HG02642 (cell line): ENCODE data around the gene MCF2L.
A peak's percentile ranks its signal among the peaks of the same experiment; 100 is the strongest.
"Not testable (repeated sequence)": the region's sequence is repeated elsewhere in the genome, so short reads cannot be mapped to it uniquely, and the experiment has no call there.

Source experiments
- ATAC-seq: cut with Tn5 transposase; IDR thresholded peaks from one replicate; pipeline ENCODE4 v1.9.1; 2021; ENCODE audit warnings: mild to moderate bottlenecking; ENCODE audit not compliant: unreplicated experiment, poor library complexity

The MCF2L gene, protein sequence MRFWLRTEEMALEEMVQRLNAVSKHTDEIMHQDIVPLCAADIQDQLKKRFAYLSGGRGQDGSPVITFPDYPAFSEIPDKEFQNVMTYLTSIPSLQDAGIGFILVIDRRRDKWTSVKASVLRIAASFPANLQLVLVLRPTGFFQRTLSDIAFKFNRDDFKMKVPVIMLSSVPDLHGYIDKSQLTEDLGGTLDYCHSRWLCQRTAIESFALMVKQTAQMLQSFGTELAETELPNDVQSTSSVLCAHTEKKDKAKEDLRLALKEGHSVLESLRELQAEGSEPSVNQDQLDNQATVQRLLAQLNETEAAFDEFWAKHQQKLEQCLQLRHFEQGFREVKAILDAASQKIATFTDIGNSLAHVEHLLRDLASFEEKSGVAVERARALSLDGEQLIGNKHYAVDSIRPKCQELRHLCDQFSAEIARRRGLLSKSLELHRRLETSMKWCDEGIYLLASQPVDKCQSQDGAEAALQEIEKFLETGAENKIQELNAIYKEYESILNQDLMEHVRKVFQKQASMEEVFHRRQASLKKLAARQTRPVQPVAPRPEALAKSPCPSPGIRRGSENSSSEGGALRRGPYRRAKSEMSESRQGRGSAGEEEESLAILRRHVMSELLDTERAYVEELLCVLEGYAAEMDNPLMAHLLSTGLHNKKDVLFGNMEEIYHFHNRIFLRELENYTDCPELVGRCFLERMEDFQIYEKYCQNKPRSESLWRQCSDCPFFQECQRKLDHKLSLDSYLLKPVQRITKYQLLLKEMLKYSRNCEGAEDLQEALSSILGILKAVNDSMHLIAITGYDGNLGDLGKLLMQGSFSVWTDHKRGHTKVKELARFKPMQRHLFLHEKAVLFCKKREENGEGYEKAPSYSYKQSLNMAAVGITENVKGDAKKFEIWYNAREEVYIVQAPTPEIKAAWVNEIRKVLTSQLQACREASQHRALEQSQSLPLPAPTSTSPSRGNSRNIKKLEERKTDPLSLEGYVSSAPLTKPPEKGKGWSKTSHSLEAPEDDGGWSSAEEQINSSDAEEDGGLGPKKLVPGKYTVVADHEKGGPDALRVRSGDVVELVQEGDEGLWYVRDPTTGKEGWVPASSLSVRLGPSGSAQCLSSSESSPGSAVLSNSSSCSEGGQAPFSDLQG

DNA sequence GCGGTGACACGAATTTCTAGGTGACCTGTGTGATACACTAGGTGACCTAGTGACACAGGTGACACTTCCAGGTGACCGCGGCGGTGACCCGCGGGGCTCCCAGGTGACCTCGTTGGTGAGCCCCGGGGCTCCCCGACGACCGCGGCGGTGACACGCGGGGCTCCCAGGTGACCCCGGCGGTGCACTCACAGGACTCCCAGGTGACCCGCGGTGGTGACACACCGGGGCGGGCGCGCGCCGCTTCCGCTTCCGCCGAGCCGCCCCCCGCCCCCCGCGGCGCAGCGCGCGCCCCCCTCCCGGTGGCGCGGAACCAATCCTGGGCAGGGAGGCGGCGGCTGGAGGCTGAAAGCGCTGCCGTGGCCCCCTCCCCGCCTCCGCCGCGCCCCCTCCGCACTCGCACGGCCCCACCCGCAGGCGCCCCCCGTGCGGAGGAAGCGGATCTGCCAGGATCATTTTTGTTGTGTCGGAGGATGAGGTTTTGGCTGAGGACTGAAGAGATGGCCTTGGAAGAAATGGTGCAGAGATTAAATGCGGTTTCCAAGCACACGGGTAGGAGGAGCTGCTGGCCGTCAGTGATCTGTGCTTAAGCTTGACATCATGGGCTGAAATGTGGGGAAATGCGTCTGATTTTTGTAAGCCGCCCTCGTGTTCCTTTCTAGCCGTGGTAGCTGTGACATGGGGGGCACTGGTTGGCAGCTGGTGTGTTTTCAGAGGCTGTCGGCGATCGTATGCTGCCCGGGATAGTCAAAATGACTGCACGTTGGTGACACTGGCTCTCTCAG lies at the start of gene MCF2L:
MCF2L (plus strand) TSS at position 305 of the 782 bp plus-strand sequence; CDS start at position 471, 166 bp downstream.
- ATAC-seq = no peak

DNA sequence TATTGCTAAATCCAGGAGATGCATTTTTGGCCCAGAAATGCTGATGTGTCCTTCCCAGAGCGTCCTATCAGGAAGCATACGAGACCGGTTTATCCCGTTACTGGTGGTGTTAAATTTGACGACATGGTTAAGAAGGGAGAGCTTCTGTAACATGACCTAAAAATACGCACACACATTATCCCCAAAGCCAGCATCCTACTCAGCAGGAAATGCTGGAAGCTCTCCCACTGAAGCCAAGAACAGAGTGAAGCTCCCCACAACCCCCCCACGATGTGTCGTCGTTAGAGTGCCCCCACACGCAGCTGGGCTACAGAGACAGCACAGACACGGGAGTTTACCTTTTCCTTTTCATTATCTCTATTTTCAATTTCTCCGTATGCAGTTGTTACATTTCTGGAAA lies 45.1 kb upstream of the MCF2L start:
- no peak for ATAC-seq

DNA sequence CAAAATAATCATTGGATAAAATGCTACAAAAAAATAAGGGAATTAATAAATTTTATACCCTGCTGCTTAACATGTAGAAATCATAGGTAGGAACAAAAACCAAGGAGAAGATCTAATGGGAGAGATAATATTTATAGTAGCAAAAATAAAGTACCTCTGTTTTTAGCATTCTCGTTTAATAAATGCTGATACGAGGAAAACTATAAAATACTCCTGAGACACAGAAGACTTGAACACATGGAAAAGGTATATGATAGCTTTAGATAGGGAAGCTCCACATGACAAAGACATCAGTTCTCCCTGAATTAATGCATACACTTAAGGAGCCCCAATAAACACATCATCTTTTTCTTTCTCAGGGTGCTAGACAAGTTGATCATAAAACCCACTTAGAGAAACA lies 44.6 kb upstream of the MCF2L start:
- ATAC-seq = no peak

GRCh38 chr13:112926003-112926402 lies 43.0 kb upstream of the MCF2L start:
- ATAC-seq = no peak

DNA sequence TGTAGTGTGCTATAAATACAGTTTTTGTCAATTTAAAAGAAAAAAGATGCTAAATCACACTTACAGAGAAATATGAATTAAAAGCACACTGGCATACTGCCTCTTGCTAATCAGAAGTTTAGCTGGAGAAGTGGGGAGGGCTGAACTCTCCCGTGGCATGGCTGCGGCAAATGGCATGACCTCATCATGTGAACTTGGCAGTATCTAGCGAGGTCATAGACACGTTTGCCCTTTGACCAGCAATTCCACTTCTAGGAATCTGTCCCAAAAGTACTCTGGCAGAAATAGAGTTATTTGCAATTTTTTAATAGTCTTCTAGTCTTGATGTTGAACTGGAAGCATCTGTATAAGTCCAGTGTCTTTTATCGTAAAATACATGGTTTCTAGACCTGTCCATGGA lies 42.0 kb upstream of the MCF2L start:
- no peak for ATAC-seq

GRCh38 chr13:112928020-112928971 lies 40.7 kb upstream of the MCF2L start:
- no peak for ATAC-seq

DNA sequence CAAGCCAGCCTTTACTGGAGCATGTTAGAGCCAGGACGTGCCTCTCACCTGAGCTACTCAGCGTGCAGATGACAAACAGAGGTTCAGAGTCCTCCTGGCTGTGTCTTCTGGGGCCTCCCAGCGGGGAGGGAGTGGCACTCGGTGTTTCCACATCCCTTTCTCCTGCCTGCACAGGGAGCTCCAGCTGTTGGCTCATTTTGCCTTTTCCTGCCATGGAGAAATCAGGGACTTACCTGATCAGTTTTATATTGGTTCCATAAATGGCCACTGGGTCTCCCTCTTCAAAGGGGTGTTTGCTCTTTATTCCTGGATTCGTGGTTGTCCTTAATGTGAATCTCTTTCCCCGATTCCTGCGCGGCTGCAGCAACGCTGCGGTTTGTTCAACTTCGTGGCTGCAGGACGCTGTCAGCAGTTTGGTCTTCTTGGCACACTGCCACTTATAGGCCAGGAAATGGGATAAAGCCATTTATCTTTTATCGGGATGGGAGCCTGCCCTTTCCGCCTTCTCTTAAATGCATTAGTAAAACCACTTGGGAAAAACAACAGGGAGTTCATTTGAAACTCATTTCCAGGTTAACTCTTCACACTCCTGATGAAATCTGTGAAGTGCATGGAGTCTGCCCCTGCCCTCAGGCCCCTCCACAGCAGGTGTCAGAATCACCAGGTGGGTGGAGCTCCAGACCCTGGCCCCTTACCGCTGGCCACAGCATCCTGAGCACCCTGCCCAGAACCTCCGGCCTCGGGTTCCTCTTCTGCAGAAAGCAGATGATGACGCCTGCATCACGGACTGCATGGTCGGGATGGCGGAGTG lies 39.8 kb upstream of the MCF2L start:
- no peak for ATAC-seq

DNA sequence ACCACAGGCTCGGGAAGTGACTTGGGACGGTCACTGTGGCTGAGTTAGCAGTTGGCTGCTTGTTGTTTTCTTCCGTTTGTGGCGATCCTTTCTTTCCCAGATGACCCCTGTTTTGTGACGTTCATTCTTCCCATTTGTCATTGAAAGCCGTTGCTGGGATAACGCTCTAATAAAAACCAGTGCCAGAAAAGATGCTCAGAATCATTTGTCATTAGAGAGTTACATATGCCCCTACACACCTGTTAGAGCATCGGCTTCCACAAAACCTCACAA lies 39.3 kb upstream of the MCF2L start:
- ATAC-seq = no peak

- ATAC-seq = no peak
Observed at GRCh38 chr13:112930192-112930591, 38.8 kb upstream of the MCF2L start.

GRCh38 chr13:112931028-112931934 lies 37.7 kb upstream of the MCF2L start:
- peak; percentile 86 for ATAC-seq

DNA sequence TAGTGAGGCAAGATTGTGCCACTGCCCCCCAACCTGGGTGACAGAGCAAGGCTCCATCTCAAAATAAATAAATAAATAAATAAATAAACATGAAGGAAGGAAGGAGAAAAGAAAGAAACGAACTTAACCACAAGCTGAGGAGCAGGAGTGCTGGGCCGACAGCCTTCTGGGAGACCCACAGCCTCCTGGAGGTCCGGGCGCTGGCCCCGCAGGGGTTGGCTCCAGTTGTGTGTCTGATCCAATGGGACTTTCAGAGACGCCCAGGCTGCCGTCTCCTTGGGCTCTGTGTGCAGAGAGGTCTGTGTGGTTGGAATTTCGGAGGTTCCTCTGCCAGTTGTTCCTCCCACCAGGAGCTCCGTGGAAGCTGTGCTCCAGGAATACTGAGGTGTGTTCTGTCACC lies 36.0 kb upstream of the MCF2L start:
- ATAC-seq = no peak

- ATAC-seq = no peak
Observed at GRCh38 chr13:112933649-112934048, 35.4 kb upstream of the MCF2L start.

GRCh38 chr13:112934078-112934477 lies 34.9 kb upstream of the MCF2L start:
- ATAC-seq = no peak

DNA sequence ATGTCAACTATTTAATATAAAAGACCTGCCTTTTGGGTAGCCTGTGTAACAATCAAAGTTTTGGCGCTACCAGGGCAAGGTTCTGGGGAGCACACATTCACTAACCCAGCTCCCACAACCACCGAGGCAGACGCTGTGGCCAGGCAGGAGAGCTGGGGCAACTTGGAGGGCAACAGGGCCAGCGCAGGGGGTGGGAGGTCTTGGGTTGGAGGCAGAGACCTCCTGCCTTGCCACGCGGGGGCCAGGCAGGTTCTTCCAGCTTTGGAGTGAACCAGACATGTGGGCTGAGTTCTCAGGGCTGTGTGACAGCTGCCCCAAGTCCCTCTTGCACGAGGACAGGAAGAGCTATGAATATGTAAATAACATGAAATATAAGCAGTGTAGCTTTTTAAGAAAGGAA lies 30.3 kb upstream of the MCF2L start:
- no peak for ATAC-seq

- ATAC-seq = no peak
Observed at GRCh38 chr13:112940236-112940635, 28.8 kb upstream of the MCF2L start.

GRCh38 chr13:112941349-112941748 lies 27.7 kb upstream of the MCF2L start:
- no peak for ATAC-seq

DNA sequence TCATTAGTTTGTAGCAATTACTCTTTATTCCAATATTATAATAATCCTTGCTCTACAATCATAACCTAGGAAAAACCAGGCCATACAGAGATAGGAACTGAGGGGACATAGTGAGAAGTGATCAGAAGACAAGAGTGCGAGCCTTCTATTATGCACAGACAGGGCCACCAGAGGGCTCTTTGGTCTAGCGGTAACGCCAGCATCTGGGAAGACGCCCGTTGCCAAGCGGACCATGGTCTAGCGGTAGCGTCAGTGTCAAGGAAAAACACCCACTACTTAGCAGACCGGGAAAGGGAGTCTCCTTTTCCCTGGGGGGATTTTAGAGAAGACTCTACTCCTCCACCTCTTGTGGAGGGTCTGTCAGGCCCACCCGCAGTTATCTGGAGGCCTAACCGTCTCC lies 27.2 kb upstream of the MCF2L start:
- ATAC-seq = not testable (repeated sequence)
